VCaP (cell line): ENCODE data around the gene DBH.

Experiments used
- H3K27ac ChIP-seq: fragments of 450-650 bp; 2 replicates; pipeline ENCODE4 v1.5.1; 2017
- TF ChIP-seq, protein P1 (sequence below): fragments of 450-650 bp; conservative IDR thresholded peaks from 2 replicates; pipeline ENCODE4 v1.5.1; 2017; ENCODE audit warnings: mild to moderate bottlenecking, moderate library complexity

Gene DBH

DNA sequence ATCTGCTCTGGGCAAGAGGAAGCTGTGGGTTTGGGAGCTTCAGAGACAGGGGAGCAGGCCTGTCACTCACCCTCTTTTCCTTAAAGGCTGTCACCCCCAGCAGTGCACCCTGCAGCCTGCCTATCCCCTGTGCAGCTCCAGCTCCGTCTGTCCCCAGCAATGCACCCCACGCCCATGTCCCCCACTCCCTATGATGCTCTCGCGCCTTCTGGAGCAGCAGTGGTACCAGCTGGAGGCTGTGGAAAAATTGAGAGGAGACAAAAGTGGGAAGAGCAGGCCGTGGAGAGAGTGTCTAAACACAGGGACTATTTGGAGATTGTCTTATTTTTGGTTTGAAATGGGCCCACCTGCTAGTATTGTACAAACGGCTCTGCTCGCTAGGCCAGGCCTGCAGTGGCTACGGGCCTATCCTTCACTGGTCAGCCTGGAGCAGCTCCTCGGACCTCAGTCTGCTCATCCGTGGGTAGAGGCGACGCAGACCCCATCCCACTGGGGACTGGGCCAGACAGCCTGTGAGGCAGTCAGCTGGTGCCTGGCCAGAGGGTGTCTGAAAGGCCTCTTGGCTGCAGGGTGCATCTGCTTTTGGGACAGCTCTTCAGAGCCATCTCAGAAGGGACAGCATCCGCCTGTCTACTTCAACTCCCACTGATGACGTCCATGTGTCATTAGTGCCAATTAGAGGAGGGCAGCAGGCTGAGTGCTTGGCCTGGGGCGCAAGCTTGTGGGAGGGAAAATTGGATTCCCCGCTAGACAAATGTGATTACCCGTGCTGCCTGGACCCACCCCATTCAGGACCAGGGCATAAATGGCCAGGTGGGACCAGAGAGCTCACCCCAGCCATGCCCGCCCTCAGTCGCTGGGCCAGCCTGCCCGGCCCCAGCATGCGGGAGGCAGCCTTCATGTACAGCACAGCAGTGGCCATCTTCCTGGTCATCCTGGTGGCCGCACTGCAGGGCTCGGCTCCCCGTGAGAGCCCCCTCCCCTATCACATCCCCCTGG, at the start of gene DBH:
Gene DBH (plus strand): TSS at position 831 of the 999 bp plus-strand sequence. CDS start 9 bp downstream, at position 840.
- TF ChIP-seq, protein P1, sequence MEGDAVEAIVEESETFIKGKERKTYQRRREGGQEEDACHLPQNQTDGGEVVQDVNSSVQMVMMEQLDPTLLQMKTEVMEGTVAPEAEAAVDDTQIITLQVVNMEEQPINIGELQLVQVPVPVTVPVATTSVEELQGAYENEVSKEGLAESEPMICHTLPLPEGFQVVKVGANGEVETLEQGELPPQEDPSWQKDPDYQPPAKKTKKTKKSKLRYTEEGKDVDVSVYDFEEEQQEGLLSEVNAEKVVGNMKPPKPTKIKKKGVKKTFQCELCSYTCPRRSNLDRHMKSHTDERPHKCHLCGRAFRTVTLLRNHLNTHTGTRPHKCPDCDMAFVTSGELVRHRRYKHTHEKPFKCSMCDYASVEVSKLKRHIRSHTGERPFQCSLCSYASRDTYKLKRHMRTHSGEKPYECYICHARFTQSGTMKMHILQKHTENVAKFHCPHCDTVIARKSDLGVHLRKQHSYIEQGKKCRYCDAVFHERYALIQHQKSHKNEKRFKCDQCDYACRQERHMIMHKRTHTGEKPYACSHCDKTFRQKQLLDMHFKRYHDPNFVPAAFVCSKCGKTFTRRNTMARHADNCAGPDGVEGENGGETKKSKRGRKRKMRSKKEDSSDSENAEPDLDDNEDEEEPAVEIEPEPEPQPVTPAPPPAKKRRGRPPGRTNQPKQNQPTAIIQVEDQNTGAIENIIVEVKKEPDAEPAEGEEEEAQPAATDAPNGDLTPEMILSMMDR: no peak
- no peak within 1 kb of the TSS for H3K27ac ChIP-seq

GRCh38 chr9:133587051-133587450, 49.1 kb upstream of the DBH start:
- H3K27ac ChIP-seq: no peak overlapping the region
- TF ChIP-seq, protein P1: no peak

DNA sequence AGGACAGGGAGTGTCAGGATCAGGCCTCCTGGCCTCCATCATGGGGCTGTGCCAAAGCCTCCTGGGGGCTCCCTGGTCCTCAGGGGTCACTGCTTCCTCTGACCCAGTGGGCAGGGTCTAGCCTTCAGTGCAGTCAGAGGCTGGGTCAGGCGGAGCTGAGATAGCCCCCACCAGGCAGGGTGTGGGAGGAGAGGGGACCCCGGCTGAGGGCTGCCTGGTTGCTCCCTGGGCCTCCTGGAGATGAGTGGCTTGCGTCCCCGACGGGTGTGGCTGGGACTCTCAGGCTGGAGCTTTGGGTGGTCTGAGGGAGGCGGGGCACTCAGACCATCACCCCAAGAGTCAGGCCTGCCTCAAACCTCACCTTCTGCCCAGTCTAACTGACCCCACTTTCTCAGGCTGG, 48.7 kb upstream of the DBH start:
- TF ChIP-seq, protein P1: no peak
- H3K27ac ChIP-seq: no peak overlapping the region

- TF ChIP-seq, protein P1: peak; percentile 63
- H3K27ac ChIP-seq: no peak overlapping the region
Measured at GRCh38 chr9:133589454-133590227, 46.5 kb upstream of the DBH start.

DNA sequence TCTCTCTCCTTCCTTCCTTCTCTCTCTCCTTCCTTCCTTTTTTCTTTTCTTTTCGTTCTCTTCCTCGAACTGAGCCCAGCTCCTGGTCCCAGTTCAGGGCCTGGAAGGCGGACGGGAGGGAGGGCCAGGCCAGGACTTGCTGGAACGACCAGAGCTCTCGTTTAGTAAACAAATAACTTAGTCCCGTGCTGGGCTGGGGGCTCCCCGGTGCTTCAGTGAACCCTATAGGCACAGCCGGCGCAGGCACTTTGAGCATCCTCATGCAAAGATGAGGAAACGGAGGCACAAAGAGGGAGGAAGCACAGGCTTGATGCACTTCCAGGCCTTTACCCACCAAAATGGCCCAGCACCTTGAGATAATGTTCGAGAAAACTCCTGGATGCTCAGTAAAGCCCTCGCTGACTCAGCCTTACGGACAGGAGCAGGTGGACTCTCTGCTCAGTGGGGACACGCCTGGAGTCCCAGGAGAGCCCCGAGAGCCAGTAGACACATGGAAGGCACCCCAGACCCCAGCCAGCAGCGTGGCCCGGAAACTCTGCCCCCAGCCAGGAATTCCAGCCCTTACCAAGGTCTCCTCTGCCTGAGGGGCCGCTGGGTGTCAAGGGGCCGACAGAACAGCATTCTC, 45.8 kb upstream of the DBH start:
- TF ChIP-seq, protein P1: no peak
- no peak overlapping the region for H3K27ac ChIP-seq

GRCh38 chr9:133591116-133591910, 44.9 kb upstream of the DBH start:
- no peak overlapping the region for H3K27ac ChIP-seq

More at GRCh38 chr9:133591116-133591910, 44.9 kb upstream of the DBH start:
- TF ChIP-seq, protein P1: no peak
